HuH-7 (cell line): ENCODE data around the gene RETREG1.

Experiments used
- DNase-seq: peaks from one replicate; pipeline ENCODE4 v3.0.0; 2011; ENCODE audit warnings: low spot score

The RETREG1 gene

GRCh38 chr5:16580382-16580781 lies 36.4 kb downstream of the RETREG1 start:
- no peak for DNase-seq

- DNase-seq = no peak
Measured at GRCh38 chr5:16579142-16579847, 37.5 kb downstream of the RETREG1 start.

- no peak for DNase-seq
Measured at GRCh38 chr5:16578474-16578883, 38.3 kb downstream of the RETREG1 start.

- no peak for DNase-seq
Measured at GRCh38 chr5:16577677-16578076, 39.1 kb downstream of the RETREG1 start.

- no peak for DNase-seq
Measured at GRCh38 chr5:16574789-16575721, 41.7 kb downstream of the RETREG1 start.

GRCh38 chr5:16573401-16573800 lies 43.4 kb downstream of the RETREG1 start:
- DNase-seq = no peak

- DNase-seq = no peak
Measured at GRCh38 chr5:16572289-16573015, 44.3 kb downstream of the RETREG1 start.

- no peak for DNase-seq
Measured at GRCh38 chr5:16571016-16571415, 45.8 kb downstream of the RETREG1 start.

- DNase-seq = no peak
Measured at GRCh38 chr5:16570121-16570815, 46.5 kb downstream of the RETREG1 start.

GRCh38 chr5:16568875-16569580 lies 47.8 kb downstream of the RETREG1 start:
- DNase-seq = no peak

GRCh38 chr5:16567365-16567764 lies 49.4 kb downstream of the RETREG1 start:
- no peak for DNase-seq

GRCh38 chr5:16565118-16565517 lies 51.7 kb downstream of the RETREG1 start:
- no peak for DNase-seq

- DNase-seq = no peak
Measured at GRCh38 chr5:16564248-16564867, 52.4 kb downstream of the RETREG1 start.

GRCh38 chr5:16563686-16564085 lies 53.1 kb downstream of the RETREG1 start:
- no peak for DNase-seq

- DNase-seq = no peak
Measured at GRCh38 chr5:16561660-16562059, 55.1 kb downstream of the RETREG1 start.

GRCh38 chr5:16559702-16560101 lies 57.1 kb downstream of the RETREG1 start:
- no peak for DNase-seq

- no peak for DNase-seq
Measured at GRCh38 chr5:16558984-16559629, 57.7 kb downstream of the RETREG1 start.

GRCh38 chr5:16557477-16557876 lies 59.3 kb downstream of the RETREG1 start:
- DNase-seq = no peak

- no peak for DNase-seq
Measured at GRCh38 chr5:16554110-16554509, 62.7 kb downstream of the RETREG1 start.

GRCh38 chr5:16552666-16553343 lies 64.0 kb downstream of the RETREG1 start:
- DNase-seq = peak; percentile 48
